Ishikawa (cell line): ENCODE measurements around the gene TSHZ3.

ENCODE experiments used
- CEBPB ChIP-seq: IDR thresholded peaks from 2 replicates; pipeline ENCODE4 v1.6.1; 2012
- EGR1 ChIP-seq: IDR thresholded peaks from 2 replicates; pipeline ENCODE4 v1.6.1; 2012
- EP300 ChIP-seq: IDR thresholded peaks from 2 replicates; pipeline ENCODE4 v1.6.1; 2012; ENCODE audit warnings: borderline replicate concordance
- REST ChIP-seq: IDR thresholded peaks from 2 replicates; pipeline ENCODE4 v1.6.1; 2012; ENCODE audit warnings: low read depth, mild to moderate bottlenecking
- TAF1 ChIP-seq: IDR thresholded peaks from 2 replicates; pipeline ENCODE4 v1.6.1; 2012; ENCODE audit warnings: low read depth, mild to moderate bottlenecking
- TCF12 ChIP-seq: IDR thresholded peaks from 2 replicates; pipeline ENCODE4 v1.6.1; 2012; ENCODE audit warnings: low read depth
- ZBTB7A ChIP-seq: IDR thresholded peaks from 2 replicates; pipeline ENCODE4 v1.6.1; 2012; ENCODE audit warnings: low read depth

- no peak for TF ChIP-seq TAF1
- no peak for TF ChIP-seq TCF12
- no peak for TF ChIP-seq EGR1
- no peak for TF ChIP-seq CEBPB
- TF ChIP-seq EP300, result no peak
- TF ChIP-seq ZBTB7A, result no peak
- TF ChIP-seq REST, result no peak
These were observed 115.9 kb downstream of the TSHZ3 start for GRCh38 chr19:31233295-31233800.
